Activated T-cell treated with anti-CD3 and anti-CD28 coated beads for 4 hours (primary cell): ENCODE measurements around the gene ARPP21.

Experiments used
- DNase-seq: peaks from one replicate; pipeline ENCODE4 v3.0.0-alpha.2; 2020

The ARPP21 gene

GRCh38 chr3:35678643-35679161, 39.4 kb downstream of the ARPP21 start:
- no peak for DNase-seq

GRCh38 chr3:35679409-35680080, 40.2 kb downstream of the ARPP21 start:
- no peak for DNase-seq

GRCh38 chr3:35680866-35681650, 41.7 kb downstream of the ARPP21 start:
- DNase-seq, result no peak

- no peak for DNase-seq
Observed at GRCh38 chr3:35685153-35685552, 45.8 kb downstream of the ARPP21 start.

- DNase-seq, result no peak
Observed at GRCh38 chr3:35688826-35689225, 49.5 kb downstream of the ARPP21 start.

- no peak for DNase-seq
Observed at GRCh38 chr3:35690271-35690670, 50.9 kb downstream of the ARPP21 start.

- no peak for DNase-seq
Observed at GRCh38 chr3:35705904-35706303, 66.6 kb downstream of the ARPP21 start.

GRCh38 chr3:35707904-35708303, 68.6 kb downstream of the ARPP21 start:
- no peak for DNase-seq

GRCh38 chr3:35708394-35709271, 69.3 kb downstream of the ARPP21 start:
- no peak for DNase-seq

GRCh38 chr3:35709691-35710090, 70.4 kb downstream of the ARPP21 start:
- DNase-seq, result no peak

- no peak for DNase-seq
Observed at GRCh38 chr3:35710554-35710953, 71.2 kb downstream of the ARPP21 start.

- DNase-seq, result no peak
Observed at GRCh38 chr3:35718921-35719320, 79.6 kb downstream of the ARPP21 start.

GRCh38 chr3:35721628-35722027, 82.3 kb downstream of the ARPP21 start:
- no peak for DNase-seq

- no peak for DNase-seq
Observed at GRCh38 chr3:35722902-35723301, 83.6 kb downstream of the ARPP21 start.

- no peak for DNase-seq
Observed at GRCh38 chr3:35723480-35724097, 84.3 kb downstream of the ARPP21 start.

GRCh38 chr3:35724106-35724505, 84.8 kb downstream of the ARPP21 start:
- no peak for DNase-seq

GRCh38 chr3:35727179-35727578, 87.9 kb downstream of the ARPP21 start:
- DNase-seq, result no peak

- DNase-seq, result no peak
Observed at GRCh38 chr3:35733341-35733740, 94.0 kb downstream of the ARPP21 start.

GRCh38 chr3:35733864-35734263, 94.5 kb downstream of the ARPP21 start:
- DNase-seq, result no peak

GRCh38 chr3:35737080-35737479, 97.8 kb downstream of the ARPP21 start:
- DNase-seq, result no peak

GRCh38 chr3:35737527-35737926, 98.2 kb downstream of the ARPP21 start:
- no peak for DNase-seq

- DNase-seq, result no peak
Observed at GRCh38 chr3:35737934-35738706, 98.8 kb downstream of the ARPP21 start.
